Measurements from ENCODE around the gene MYOZ2.
"Not testable (repeated sequence)": the region's sequence is repeated elsewhere in the genome, so short reads cannot be mapped to it uniquely, and the experiment has no call there.

The MYOZ2 gene

GRCh38 chr4:119130365-119131065 is 5.1 kb upstream of the MYOZ2 start:
- H3K27ac ChIP-seq (ENCODE audit: low read length) = no peak overlapping the region
- H3K27me3 ChIP-seq (ENCODE audit: low read depth, low read length) = no peaks in the 10 kb centered on the region
- no peak overlapping the region for H3K4me3 ChIP-seq (ENCODE audit: low read depth in 1 of 2, low read length in 2 of 2)
- no peaks in the 10 kb centered on the region for H3K36me3 ChIP-seq (ENCODE audit: control insufficient read depth in 1 of 2, insufficient read depth in 2 of 2, low read length in 2 of 2)
- no peaks in the 10 kb centered on the region for H3K9me3 ChIP-seq (ENCODE audit: control insufficient read depth in 1 of 2, low read length in 2 of 2)
- H3K4me1 ChIP-seq (ENCODE audit: control insufficient read depth in 1 of 2, insufficient read depth in 2 of 2, low read length in 2 of 2) = no peaks in the 10 kb centered on the region

DNA sequence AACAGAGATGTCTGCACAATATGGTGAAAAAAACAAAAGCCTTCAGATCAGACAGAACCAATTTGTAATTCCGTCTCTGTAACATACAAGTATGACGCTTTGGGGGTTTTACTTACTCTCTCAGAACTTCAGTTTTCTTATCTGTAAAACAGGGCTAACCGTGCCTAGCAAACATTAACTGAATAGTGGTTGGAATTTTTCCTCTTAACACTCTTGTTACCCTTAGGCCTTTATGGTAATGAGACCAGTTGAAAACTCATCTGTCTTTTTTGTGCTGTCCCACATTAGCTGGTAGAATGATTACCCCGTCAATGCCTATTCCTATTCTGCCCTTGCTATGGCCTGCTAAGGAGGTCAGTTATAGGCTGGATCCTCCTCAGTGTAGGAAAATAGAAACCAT is 4.5 kb upstream of the MYOZ2 start:
- Histone ChIP-seq H3K36me3 (ENCODE audit: control insufficient read depth in 1 of 2, insufficient read depth in 2 of 2, low read length in 2 of 2) (no peaks in the 10 kb centered on the region), H3K27ac (ENCODE audit: low read length) (no peak overlapping the region), H3K9me3 (ENCODE audit: control insufficient read depth in 1 of 2, low read length in 2 of 2) (no peaks in the 10 kb centered on the region), H3K4me1 (ENCODE audit: control insufficient read depth in 1 of 2, insufficient read depth in 2 of 2, low read length in 2 of 2) (no peaks in the 10 kb centered on the region), H3K27me3 (ENCODE audit: low read depth, low read length) (no peaks in the 10 kb centered on the region), H3K4me3 (ENCODE audit: low read depth in 1 of 2, low read length in 2 of 2) (no peak overlapping the region)

DNA sequence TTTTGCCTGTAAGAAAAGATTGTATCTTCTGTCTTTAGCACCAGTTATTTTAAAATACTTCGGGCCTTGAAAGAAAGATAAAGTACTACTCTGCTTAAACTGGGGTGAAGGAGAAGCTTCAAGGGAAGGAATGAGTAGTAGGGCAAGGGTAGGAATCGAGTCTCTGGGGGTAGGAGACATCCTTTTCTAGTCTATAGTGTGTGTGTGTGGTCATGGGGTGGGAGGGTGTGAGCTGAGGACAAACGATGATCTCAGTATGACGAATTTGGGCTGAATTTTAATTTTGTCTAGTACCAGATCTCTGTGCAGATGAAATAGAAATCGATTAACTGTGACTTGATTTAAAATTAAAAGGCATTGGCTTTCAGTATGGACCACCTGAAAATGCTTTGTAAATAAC is 3.3 kb upstream of the MYOZ2 start:
- no peaks in the 10 kb centered on the region for H3K4me1 ChIP-seq (ENCODE audit: control insufficient read depth in 1 of 2, insufficient read depth in 2 of 2, low read length in 2 of 2)
- no peaks in the 10 kb centered on the region for H3K9me3 ChIP-seq (ENCODE audit: control insufficient read depth in 1 of 2, low read length in 2 of 2)
- H3K27me3 ChIP-seq (ENCODE audit: low read depth, low read length) = no peaks in the 10 kb centered on the region
- H3K27ac ChIP-seq (ENCODE audit: low read length) = no peak overlapping the region
- no peaks in the 10 kb centered on the region for H3K36me3 ChIP-seq (ENCODE audit: control insufficient read depth in 1 of 2, insufficient read depth in 2 of 2, low read length in 2 of 2)
- no peak overlapping the region for H3K4me3 ChIP-seq (ENCODE audit: low read depth in 1 of 2, low read length in 2 of 2)

- Histone ChIP-seq H3K4me3 (ENCODE audit: low read depth in 1 of 2, low read length in 2 of 2) (no peak overlapping the region), H3K27ac (ENCODE audit: low read length) (no peak overlapping the region), H3K4me1 (ENCODE audit: control insufficient read depth in 1 of 2, insufficient read depth in 2 of 2, low read length in 2 of 2) (no peaks in the 10 kb centered on the region), H3K27me3 (ENCODE audit: low read depth, low read length) (no peaks in the 10 kb centered on the region), H3K36me3 (ENCODE audit: control insufficient read depth in 1 of 2, insufficient read depth in 2 of 2, low read length in 2 of 2) (no peaks in the 10 kb centered on the region), H3K9me3 (ENCODE audit: control insufficient read depth in 1 of 2, low read length in 2 of 2) (no peaks in the 10 kb centered on the region)
Measured at GRCh38 chr4:119136546-119136945, 914 bp downstream of the MYOZ2 start.

- H3K27me3 ChIP-seq (ENCODE audit: low read depth, low read length) = no peaks in the 10 kb centered on the region
- H3K36me3 ChIP-seq (ENCODE audit: control insufficient read depth in 1 of 2, insufficient read depth in 2 of 2, low read length in 2 of 2) = no peaks in the 10 kb centered on the region
- H3K4me3 ChIP-seq (ENCODE audit: low read depth in 1 of 2, low read length in 2 of 2) = no peak overlapping the region
- H3K9me3 ChIP-seq (ENCODE audit: control insufficient read depth in 1 of 2, low read length in 2 of 2) = no peaks in the 10 kb centered on the region
- no peaks in the 10 kb centered on the region for H3K4me1 ChIP-seq (ENCODE audit: control insufficient read depth in 1 of 2, insufficient read depth in 2 of 2, low read length in 2 of 2)
- no peak overlapping the region for H3K27ac ChIP-seq (ENCODE audit: low read length)
Measured at GRCh38 chr4:119138046-119138445, 2.4 kb downstream of the MYOZ2 start.

DNA sequence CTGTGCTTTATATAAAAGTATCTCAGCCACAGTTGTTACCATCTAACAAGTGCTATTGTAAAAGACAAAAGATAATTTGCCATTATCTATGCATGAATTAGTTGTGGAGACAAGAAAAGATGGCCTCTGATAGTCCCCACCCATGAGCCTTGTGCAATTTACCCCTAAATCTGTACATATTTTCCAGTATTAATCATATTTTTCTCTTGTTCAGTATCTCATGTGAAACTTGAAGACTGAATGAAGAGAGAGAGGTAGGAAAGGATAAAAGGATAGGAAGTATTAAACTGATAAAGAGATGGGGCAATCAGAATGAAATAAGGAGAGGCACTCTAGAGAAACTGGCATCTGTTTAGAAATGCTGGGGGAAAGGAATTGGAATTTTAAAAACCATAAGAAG is 3.7 kb downstream of the MYOZ2 start:
- no peaks in the 10 kb centered on the region for H3K36me3 ChIP-seq (ENCODE audit: control insufficient read depth in 1 of 2, insufficient read depth in 2 of 2, low read length in 2 of 2)
- H3K4me1 ChIP-seq (ENCODE audit: control insufficient read depth in 1 of 2, insufficient read depth in 2 of 2, low read length in 2 of 2) = no peaks in the 10 kb centered on the region
- H3K9me3 ChIP-seq (ENCODE audit: control insufficient read depth in 1 of 2, low read length in 2 of 2) = no peaks in the 10 kb centered on the region
- no peaks in the 10 kb centered on the region for H3K27me3 ChIP-seq (ENCODE audit: low read depth, low read length)
- H3K27ac ChIP-seq (ENCODE audit: low read length) = no peak overlapping the region
- no peak overlapping the region for H3K4me3 ChIP-seq (ENCODE audit: low read depth in 1 of 2, low read length in 2 of 2)

DNA sequence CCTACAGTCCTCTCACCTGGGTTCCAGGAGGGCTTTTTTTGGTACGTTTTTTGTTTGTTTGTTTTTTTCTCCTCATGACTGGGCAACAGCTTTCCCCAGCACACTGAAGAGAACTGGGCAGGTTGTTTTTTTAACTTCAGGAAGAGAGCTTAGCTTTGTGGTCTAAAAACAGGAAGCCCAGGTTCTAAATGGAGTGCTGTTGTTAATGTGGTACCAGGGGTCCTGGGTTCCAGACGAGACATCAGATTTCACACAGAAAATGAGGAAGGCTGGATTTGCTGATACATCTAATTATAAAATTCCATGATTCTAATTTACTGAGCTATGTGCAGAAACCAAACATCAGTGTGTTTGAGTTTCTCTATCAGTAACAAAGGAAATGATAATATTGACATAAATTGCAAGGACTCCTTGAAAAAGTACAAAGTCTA is 4.2 kb downstream of the MYOZ2 start:
- H3K36me3 ChIP-seq (ENCODE audit: control insufficient read depth in 1 of 2, insufficient read depth in 2 of 2, low read length in 2 of 2) = no peaks in the 10 kb centered on the region
- no peaks in the 10 kb centered on the region for H3K27me3 ChIP-seq (ENCODE audit: low read depth, low read length)
- no peaks in the 10 kb centered on the region for H3K4me1 ChIP-seq (ENCODE audit: control insufficient read depth in 1 of 2, insufficient read depth in 2 of 2, low read length in 2 of 2)
- no peak overlapping the region for H3K4me3 ChIP-seq (ENCODE audit: low read depth in 1 of 2, low read length in 2 of 2)
- H3K9me3 ChIP-seq (ENCODE audit: control insufficient read depth in 1 of 2, low read length in 2 of 2) = no peaks in the 10 kb centered on the region
- no peak overlapping the region for H3K27ac ChIP-seq (ENCODE audit: low read length)

DNA sequence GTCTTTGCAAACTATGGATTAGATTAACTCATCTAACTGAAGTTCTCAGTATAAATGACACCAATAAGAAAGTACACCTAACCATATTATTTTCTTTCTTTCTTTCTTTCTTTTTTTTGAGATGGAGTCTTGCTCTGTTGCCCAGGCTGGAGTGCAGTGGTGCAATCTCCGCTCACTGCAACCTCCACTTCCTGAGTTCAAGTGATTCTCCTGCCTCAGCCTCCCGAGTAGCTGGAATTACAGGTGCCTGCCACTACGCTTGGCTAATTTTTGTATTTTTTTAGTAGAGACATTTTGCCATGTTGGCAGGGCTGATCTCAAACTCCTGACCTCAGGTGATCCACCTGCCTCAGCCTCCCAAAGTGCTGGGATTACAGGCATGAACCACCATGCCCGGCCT is 5.7 kb downstream of the MYOZ2 start:
- H3K4me3 ChIP-seq (ENCODE audit: low read depth in 1 of 2, low read length in 2 of 2); H3K27me3 ChIP-seq (ENCODE audit: low read depth, low read length); H3K36me3 ChIP-seq (ENCODE audit: control insufficient read depth in 1 of 2, insufficient read depth in 2 of 2, low read length in 2 of 2); H3K9me3 ChIP-seq (ENCODE audit: control insufficient read depth in 1 of 2, low read length in 2 of 2); H3K27ac ChIP-seq (ENCODE audit: low read length); H3K4me1 ChIP-seq (ENCODE audit: control insufficient read depth in 1 of 2, insufficient read depth in 2 of 2, low read length in 2 of 2): not testable (repeated sequence)

DNA sequence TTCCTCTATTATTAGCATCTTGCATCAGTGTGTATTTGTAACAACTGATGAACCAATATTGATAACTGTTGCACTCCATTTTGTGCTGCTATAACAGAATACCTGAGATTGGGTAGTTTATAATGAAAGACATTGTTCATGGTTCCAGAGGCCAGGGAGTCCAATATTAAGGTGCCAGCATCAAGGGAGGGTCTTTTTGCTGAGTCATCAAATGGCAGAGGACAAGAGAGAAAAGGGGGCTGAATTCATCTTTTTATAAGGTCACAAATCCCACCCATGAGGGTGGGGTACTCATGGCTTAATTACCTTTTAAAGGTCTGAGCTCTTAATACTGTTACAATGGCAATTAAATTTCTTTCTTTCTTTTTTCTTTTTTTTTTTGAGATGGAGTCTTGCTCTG is 7.2 kb downstream of the MYOZ2 start:
- Histone ChIP-seq H3K4me3 (ENCODE audit: low read depth in 1 of 2, low read length in 2 of 2) (no peak overlapping the region), H3K36me3 (ENCODE audit: control insufficient read depth in 1 of 2, insufficient read depth in 2 of 2, low read length in 2 of 2) (no peaks in the 10 kb centered on the region), H3K4me1 (ENCODE audit: control insufficient read depth in 1 of 2, insufficient read depth in 2 of 2, low read length in 2 of 2) (no peaks in the 10 kb centered on the region), H3K27me3 (ENCODE audit: low read depth, low read length) (no peaks in the 10 kb centered on the region), H3K9me3 (ENCODE audit: control insufficient read depth in 1 of 2, low read length in 2 of 2) (no peaks in the 10 kb centered on the region), H3K27ac (ENCODE audit: low read length) (no peak overlapping the region)

DNA sequence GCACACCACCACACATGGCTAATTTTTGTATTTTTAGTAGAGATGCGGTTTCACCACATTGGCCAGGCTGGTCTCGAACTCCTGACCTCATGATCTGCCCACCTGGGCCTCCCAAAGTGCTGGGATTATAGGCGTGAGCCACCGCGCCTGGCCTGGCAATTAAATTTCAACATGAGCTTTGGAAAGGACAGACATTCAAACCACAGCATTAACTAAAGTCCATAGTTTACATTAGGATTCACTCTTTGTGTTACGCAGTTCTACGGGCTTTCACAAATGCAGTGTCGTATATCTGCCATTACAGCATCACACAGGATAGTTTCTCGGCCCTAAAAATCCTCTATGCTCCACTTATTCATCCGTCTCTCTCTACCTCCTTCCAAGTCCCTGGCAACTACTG is 7.7 kb downstream of the MYOZ2 start:
- H3K27ac ChIP-seq (ENCODE audit: low read length); H3K4me3 ChIP-seq (ENCODE audit: low read depth in 1 of 2, low read length in 2 of 2); H3K36me3 ChIP-seq (ENCODE audit: control insufficient read depth in 1 of 2, insufficient read depth in 2 of 2, low read length in 2 of 2); H3K27me3 ChIP-seq (ENCODE audit: low read depth, low read length); H3K4me1 ChIP-seq (ENCODE audit: control insufficient read depth in 1 of 2, insufficient read depth in 2 of 2, low read length in 2 of 2); H3K9me3 ChIP-seq (ENCODE audit: control insufficient read depth in 1 of 2, low read length in 2 of 2): not testable (repeated sequence)

GRCh38 chr4:119149110-119149509 is 13.5 kb downstream of the MYOZ2 start:
- no peak overlapping the region for H3K27ac ChIP-seq (ENCODE audit: low read length)
- H3K4me3 ChIP-seq (ENCODE audit: low read depth in 1 of 2, low read length in 2 of 2) = no peak overlapping the region
- H3K27me3 ChIP-seq (ENCODE audit: low read depth, low read length) = no peaks in the 10 kb centered on the region

DNA sequence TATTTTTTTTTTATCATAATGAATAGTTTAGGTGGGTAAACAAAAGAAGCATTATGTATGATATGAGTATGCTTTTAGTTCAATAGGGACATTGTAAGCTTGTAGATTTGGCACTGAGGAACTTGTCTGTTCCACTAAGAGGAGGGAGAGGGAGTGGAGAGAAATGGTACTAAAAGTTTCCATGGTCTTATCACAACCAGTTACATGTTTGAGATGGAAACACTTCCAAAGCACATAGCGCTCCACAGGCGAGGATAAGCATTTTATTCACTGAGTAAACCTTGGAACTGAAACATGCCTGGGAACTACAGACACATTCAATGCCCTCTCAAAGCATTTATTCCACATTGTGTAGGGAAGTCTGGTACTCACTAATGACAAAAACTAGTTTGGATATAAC is 15.5 kb downstream of the MYOZ2 start:
- Histone ChIP-seq H3K36me3 (ENCODE audit: control insufficient read depth in 1 of 2, insufficient read depth in 2 of 2, low read length in 2 of 2) (no peaks in the 10 kb centered on the region), H3K4me1 (ENCODE audit: control insufficient read depth in 1 of 2, insufficient read depth in 2 of 2, low read length in 2 of 2) (no peaks in the 10 kb centered on the region), H3K4me3 (ENCODE audit: low read depth in 1 of 2, low read length in 2 of 2) (no peak overlapping the region), H3K27me3 (ENCODE audit: low read depth, low read length) (no peaks in the 10 kb centered on the region), H3K27ac (ENCODE audit: low read length) (no peak overlapping the region), H3K9me3 (ENCODE audit: control insufficient read depth in 1 of 2, low read length in 2 of 2) (no peaks in the 10 kb centered on the region)

More at GRCh38 chr4:119149110-119149509, 13.5 kb downstream of the MYOZ2 start:
- Histone ChIP-seq H3K4me1 (ENCODE audit: control insufficient read depth in 1 of 2, insufficient read depth in 2 of 2, low read length in 2 of 2) (no peaks in the 10 kb centered on the region), H3K36me3 (ENCODE audit: control insufficient read depth in 1 of 2, insufficient read depth in 2 of 2, low read length in 2 of 2) (no peaks in the 10 kb centered on the region), H3K9me3 (ENCODE audit: control insufficient read depth in 1 of 2, low read length in 2 of 2) (no peaks in the 10 kb centered on the region)
